Progenitor cell of endocrine pancreas (in vitro differentiated cells): ENCODE data around the gene PGBD4. TPM values are rescaled to one million over a fixed set of nuclear protein-coding genes. Genes with fewer than 3 reads are reported as not detected.
"Not testable (repeated sequence)": the region's sequence is repeated elsewhere in the genome, so short reads cannot be mapped to it uniquely, and the experiment has no call there.

Source experiments
- DNase-seq: peaks from one replicate; pipeline ENCODE4 v3.0.0; 2021; ENCODE audit warnings: low spot score; ENCODE audit not compliant: unreplicated experiment
- H3K27ac Mint-ChIP-seq: 2 replicates; pipeline ENCODE4 v1.8.0; 2021; ENCODE audit warnings: mild to moderate bottlenecking, moderate library complexity, mixed read lengths
- H3K27me3 Mint-ChIP-seq: 2 replicates; pipeline ENCODE4 v1.8.0; 2021; ENCODE audit warnings: mixed read lengths
- H3K36me3 Mint-ChIP-seq: 2 replicates; pipeline ENCODE4 v1.8.0; 2022; ENCODE audit warnings: mixed read lengths; ENCODE audit not compliant: insufficient read depth
- H3K4me1 Mint-ChIP-seq: 2 replicates; pipeline ENCODE4 v1.8.0; 2021; ENCODE audit warnings: low read depth, mixed read lengths
- H3K4me3 Mint-ChIP-seq: 2 replicates; pipeline ENCODE4 v1.8.0; 2021; ENCODE audit warnings: low read depth, mild to moderate bottlenecking, moderate library complexity, mixed read lengths
- H3K9me3 Mint-ChIP-seq: 2 replicates; pipeline ENCODE4 v1.8.0; 2021; ENCODE audit warnings: low read depth, mixed read lengths
- CTCF ChIP-seq: fragments of 200-600 bp; sonication (generic); IDR thresholded peaks from one replicate; pipeline ENCODE4 v1.5.0; 2021; ENCODE audit warnings: antibody characterized with exemption, mild to moderate bottlenecking; ENCODE audit not compliant: unreplicated experiment
- total RNA-seq: library from RNA; stranded (reverse); gene quantifications from 2 replicates; pipeline ENCODE4 v1.2.1, GENCODE V29; 2021

The PGBD4 gene
- total RNA-seq, 1 donor from 2014 or later = 1.7 TPM

DNA sequence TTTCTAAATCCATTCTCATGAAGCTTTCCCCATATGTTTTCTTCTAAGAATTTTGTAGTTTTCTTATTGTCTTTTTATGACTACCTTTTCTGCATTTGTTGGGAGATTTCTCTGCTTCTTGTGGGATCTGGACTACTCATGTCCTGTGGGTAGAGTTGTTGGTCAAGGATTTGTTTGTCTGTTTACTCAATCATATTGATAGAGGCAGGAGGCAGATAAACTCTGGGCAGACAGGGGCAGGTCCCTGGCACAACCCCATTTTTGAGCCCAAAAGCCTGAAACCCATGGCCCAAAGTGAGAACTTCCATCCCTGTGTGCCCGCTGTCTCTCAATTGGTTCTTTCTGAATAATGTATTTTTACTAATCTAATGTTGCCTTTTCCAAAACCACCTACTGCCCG lies 12.3 kb downstream of the PGBD4 start:
- Mint-ChIP-seq H3K4me3 (no peak overlapping the region), H3K27ac (no peak overlapping the region), H3K9me3 (no peaks in the 10 kb centered on the region), H3K27me3 (no peaks in the 10 kb centered on the region), H3K36me3 (no peaks in the 10 kb centered on the region), H3K4me1 (no peaks in the 10 kb centered on the region)
- no peak for DNase-seq
- no peak for TF ChIP-seq CTCF

GRCh38 chr15:34114739-34115138 lies 12.9 kb downstream of the PGBD4 start:
- no peak for TF ChIP-seq CTCF
- Mint-ChIP-seq H3K4me3 (no peak overlapping the region), H3K27me3 (no peaks in the 10 kb centered on the region), H3K27ac (no peak overlapping the region), H3K9me3 (no peaks in the 10 kb centered on the region), H3K4me1 (no peaks in the 10 kb centered on the region), H3K36me3 (no peaks in the 10 kb centered on the region)
- no peak for DNase-seq

DNA sequence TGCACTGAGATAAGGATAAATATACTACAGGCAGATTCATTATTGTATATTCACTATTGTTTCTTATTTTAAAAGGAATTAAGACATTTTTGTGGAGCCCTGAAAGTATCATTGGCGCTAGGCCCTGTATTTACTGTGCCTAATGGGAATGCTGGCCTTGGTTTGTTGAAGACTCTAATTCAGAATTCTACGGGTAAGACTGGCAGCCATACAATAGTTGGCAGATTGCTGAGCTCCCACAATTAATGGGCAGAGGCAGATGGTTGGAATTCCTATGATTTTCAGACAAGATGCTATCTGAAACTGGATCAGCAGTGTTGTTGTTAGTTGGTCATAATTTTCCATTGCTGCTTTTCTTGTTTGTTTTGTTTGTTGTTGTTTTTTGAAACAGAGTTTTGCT lies 14.7 kb downstream of the PGBD4 start:
- Mint-ChIP-seq H3K27ac (no peak overlapping the region), H3K9me3 (peaks cover 3% of the 10 kb centered on the region)
- TF ChIP-seq CTCF = no peak

DNA sequence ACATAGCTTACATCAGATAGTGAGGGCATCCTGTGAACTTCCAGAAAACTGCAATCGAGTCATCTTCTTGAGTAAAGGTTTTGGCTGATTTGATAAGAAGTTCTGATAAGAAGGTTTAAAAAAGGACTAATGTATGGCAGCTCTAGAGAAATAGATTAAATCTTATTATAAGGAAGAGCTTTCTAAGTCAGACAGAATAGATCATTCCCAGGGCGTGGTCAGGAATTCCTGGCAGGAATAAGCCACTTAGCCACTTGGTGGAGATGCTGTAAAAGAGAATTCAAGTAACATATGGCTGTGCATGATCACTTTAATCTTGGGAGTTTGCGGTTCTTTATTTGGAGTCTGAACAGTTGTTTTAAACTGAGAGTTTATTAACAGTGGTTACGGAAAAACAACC lies 17.4 kb downstream of the PGBD4 start:
- H3K4me3 Mint-ChIP-seq = no peak overlapping the region
- H3K27ac Mint-ChIP-seq = no peak overlapping the region
- peaks cover 8% of the 10 kb centered on the region for H3K9me3 Mint-ChIP-seq
- no peaks in the 10 kb centered on the region for H3K27me3 Mint-ChIP-seq
- no peak for TF ChIP-seq CTCF
- H3K36me3 Mint-ChIP-seq = no peaks in the 10 kb centered on the region
- no peak for DNase-seq
- H3K4me1 Mint-ChIP-seq = no peaks in the 10 kb centered on the region

More for the DNA sequence above, 14.7 kb downstream of the PGBD4 start:
- no peak for DNase-seq
- Mint-ChIP-seq H3K4me1 (no peaks in the 10 kb centered on the region), H3K36me3 (no peaks in the 10 kb centered on the region), H3K4me3 (no peak overlapping the region), H3K27me3 (no peaks in the 10 kb centered on the region)

DNA sequence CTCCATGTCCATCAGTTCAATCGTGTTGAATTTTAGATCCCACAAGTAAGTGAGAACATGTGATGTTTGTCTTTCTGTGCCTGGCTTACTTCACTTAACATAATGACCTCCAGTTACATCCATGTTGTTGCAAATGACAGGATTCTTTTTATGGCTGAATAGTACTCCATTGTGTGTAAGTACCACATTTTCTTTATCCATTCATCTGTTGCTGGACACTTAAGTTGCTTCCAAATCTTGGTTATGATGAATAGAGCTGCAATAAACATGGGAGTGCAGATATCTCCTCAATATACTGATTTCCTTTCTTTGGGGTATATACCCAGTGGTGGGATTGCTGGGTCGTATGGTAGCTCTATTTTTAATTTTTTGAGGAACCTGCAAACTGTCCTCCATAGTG lies 18.5 kb downstream of the PGBD4 start:
- not testable (repeated sequence) for H3K27ac Mint-ChIP-seq, H3K9me3 Mint-ChIP-seq, H3K36me3 Mint-ChIP-seq, H3K4me1 Mint-ChIP-seq, H3K4me3 Mint-ChIP-seq, H3K27me3 Mint-ChIP-seq, DNase-seq

- DNase-seq, H3K4me3 Mint-ChIP-seq, H3K27me3 Mint-ChIP-seq, H3K36me3 Mint-ChIP-seq, H3K4me1 Mint-ChIP-seq, H3K9me3 Mint-ChIP-seq, H3K27ac Mint-ChIP-seq: not testable (repeated sequence)
Measured at GRCh38 chr15:34121786-34122185, 19.9 kb downstream of the PGBD4 start.
